COLO829 (cell line): Measurements from ENCODE around the gene INHBC.
"Not testable (repeated sequence)": the region's sequence is repeated elsewhere in the genome, so short reads cannot be mapped to it uniquely, and the experiment has no call there.

ENCODE experiments used
- DNase-seq: peaks from one replicate; pipeline ENCODE4 v3.0.0; 2012; ENCODE audit warnings: low spot score

The INHBC gene, protein sequence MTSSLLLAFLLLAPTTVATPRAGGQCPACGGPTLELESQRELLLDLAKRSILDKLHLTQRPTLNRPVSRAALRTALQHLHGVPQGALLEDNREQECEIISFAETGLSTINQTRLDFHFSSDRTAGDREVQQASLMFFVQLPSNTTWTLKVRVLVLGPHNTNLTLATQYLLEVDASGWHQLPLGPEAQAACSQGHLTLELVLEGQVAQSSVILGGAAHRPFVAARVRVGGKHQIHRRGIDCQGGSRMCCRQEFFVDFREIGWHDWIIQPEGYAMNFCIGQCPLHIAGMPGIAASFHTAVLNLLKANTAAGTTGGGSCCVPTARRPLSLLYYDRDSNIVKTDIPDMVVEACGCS

GRCh38 chr12:57434517-57435223 lies at the start of gene INHBC:
Gene INHBC, plus strand, starts transcription at chr12:57434784. Its CDS starts 103 bp downstream, at chr12:57434887.
- DNase-seq: no peak

GRCh38 chr12:57385586-57385985 lies 49.0 kb upstream of the INHBC start:
- DNase-seq: no peak

DNA sequence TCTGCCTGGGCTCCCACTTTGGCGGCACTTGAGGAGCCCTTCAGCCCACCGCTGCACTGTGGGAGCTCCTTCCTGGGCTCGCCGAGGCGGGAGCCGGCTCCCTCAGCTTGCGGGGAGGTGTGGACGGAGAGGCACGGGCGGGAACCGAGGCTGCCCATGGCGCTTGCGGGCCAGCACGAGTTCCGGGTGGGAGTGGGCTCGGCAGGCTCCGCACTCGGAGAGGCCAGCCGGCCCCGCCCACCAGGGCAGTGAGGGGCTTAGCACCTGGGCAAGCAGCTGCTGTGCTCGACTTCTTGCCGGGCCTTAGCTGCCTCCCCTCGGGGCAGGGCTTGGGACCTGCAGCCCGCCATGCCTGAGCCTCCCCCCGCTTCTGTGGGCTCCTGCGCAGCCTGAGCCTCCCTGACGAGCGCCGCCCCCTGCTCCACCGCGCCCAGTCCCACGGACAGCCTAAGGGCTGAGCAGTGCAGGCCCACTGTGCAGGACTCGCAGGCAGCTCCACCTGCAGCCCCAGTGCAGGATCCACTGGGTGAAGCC lies 48.3 kb upstream of the INHBC start:
- DNase-seq: no peak

DNA sequence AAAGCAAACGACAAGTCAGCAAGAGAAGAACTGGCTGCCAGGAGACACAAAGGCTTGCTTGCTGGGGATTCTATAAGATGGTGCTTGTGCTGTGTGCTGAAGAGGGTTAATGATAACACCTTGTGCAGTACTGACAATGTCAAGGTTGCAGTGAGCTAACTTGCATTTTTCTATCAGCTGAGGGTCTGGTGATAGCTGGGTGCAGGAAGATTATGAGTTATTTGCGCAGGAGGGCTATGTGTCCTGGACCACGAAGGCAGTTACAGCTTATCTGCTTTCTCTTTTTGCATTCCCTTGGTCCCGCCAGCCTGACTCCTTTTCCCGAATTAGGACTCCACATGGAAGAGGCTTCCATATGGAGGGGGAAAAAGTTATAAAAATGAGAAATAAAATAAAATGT lies 46.2 kb upstream of the INHBC start:
- DNase-seq: no peak

DNA sequence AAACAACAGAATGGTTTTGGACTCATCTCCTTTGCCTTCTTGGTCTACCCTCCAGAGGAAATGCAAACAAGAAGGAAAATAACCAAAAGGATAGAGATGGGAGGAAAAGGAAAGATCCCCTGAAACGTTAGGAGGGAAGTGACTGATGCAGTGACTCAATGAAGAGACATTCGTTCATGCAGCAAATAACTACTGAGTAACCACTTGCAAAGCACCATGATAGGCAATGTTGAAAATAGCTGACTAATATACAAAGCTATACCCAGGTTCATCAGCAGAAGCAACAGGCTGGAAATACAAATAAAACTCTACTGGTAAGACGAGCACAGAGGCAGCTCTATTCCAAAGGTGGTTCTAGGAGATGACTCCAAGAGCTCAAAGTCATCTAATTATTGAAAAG lies 45.6 kb upstream of the INHBC start:
- no peak for DNase-seq

DNA sequence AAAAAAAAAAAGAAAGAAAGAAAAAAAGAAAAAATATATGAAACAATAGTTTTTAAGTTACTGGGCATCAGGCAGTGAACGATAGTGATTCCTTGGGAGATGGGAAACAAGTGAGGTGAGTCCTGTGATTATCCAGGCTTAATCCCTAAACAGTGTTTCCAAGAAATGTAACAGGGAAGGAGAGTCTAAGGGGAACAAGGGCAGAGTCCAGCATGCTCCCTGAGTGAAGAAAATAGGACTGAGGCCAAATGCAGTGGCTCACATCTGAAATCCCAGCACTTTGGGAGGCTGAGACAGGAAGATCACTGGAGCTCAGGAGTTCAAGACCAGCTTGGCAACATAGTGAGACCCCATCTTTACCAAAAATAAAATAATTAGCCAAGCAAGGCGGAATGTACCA lies 44.4 kb upstream of the INHBC start:
- no peak for DNase-seq

DNA sequence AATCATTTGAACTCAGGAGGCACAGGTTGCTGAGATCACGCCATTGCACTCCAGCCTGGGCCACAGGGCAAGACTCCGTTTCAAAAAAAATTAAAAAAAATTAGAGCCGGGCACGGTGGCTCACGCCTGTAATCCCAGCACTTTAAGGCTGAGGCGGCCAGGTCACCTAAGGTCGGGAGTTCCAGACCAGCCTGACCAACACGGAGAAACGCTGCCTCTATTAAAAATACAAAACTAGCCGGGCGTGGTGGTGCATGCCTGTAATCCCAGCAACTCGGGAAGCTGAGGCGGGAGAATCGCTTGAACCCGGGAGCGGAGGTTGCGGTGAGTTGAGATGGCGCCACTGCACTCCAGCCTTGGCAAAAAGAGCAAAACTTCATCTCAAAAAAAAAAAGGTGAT lies 39.5 kb upstream of the INHBC start:
- no peak for DNase-seq

GRCh38 chr12:57397441-57397840 lies 37.1 kb upstream of the INHBC start:
- no peak for DNase-seq

DNA sequence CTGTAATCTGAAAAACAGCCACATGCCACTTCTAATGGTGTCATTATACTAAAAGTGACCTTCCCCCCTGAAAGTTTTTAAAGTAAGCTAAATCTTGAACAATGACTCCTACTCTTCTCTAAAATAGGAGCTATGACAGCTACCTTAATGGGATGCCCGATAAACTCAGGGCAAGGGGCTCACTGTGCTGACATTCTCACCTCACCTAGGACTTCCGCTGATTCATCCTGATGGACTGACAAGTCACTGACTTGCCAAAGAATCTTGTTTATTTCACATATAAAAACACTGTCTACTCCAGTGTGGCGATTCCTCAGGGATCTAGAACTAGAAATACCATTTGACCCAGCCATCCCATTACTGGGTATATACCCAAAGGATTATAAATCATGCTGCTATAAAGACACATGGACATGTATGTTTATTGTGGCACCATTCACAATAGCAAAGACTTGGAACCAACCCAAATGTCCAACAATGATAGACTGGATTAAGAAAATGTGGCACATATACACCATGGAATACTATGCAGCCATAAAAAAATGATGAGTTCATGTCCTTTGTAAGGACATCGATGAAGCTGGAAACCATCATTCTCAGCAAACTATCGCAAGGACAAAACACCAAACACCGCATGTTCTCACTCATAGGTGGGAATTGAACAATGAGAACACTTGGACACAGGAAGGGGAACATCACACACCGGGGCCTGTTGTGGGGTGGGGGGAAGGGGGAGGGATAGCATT lies 34.7 kb upstream of the INHBC start:
- DNase-seq: not testable (repeated sequence)

- DNase-seq: no peak
Measured at GRCh38 chr12:57401165-57401564, 33.4 kb upstream of the INHBC start.

DNA sequence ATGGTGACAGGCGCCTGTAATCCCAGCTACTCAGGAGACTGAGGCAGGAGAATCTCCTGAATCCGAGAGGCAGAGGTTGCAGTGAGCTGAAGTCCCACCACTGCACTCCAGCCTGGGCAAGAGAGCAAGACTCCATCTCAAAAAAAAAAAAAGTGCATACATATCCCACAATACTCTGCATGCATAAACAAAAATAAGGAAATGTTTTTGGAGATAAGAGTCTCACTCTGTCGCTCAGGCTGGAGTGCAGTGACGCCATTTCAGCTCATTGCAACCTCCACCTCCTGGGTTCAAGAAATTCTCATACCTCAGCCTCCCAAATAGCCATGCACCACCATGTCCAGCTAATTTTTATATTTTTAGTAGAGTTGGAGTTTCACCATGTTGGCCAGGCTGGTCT lies 32.4 kb upstream of the INHBC start:
- DNase-seq: not testable (repeated sequence)

DNA sequence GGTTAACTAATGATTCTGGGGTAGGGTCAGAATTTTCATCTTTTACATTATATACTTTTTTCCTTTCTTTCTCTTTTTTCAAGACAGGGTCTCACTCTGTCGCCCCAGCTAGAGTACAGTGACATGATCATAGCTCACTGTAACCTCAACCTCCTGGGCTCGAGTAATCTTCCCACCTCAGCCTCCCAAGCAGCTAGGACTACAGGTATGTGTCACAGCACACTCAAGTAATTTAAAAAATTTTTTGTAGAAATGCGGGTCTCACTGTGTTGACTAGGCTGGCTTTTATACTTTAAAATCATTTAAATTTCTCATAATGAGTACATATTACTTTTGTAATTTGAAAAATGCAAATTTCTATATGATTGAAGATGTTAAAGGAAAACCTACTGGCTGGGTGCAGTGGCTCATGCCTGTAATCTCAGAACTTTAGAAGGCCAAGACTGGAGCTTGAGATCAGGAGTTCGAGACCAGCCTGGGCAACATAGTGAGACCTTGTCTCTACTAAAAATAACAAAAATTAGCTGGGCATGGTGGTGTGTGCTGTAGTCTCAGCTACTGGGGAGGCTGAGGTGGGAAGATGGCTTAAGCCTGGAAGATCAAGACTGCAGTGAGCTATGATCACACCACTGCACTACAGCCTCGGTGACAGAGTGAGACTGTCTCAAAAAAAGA lies 29.5 kb upstream of the INHBC start:
- DNase-seq: no peak

- no peak for DNase-seq
Measured at GRCh38 chr12:57410534-57410933, 24.1 kb upstream of the INHBC start.

DNA sequence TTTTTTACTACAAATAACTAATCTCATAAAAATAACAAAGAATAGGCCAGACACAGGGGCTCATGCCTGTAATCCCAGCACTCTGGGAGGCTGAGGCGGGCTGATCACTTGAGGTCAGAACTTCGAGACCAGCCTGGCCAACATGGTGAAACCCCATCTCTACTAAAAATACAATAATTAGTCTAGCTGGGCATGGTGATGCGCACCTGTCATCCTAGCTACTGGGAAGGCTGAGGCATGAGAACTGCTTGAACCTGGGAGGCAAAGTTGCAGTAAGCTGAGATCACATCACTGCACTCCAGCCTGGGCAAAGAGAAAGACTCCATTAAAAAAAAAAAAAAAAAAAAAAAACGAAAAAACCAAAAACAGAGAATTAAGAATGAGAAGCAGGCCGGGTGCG lies 20.4 kb upstream of the INHBC start:
- DNase-seq: not testable (repeated sequence)

DNA sequence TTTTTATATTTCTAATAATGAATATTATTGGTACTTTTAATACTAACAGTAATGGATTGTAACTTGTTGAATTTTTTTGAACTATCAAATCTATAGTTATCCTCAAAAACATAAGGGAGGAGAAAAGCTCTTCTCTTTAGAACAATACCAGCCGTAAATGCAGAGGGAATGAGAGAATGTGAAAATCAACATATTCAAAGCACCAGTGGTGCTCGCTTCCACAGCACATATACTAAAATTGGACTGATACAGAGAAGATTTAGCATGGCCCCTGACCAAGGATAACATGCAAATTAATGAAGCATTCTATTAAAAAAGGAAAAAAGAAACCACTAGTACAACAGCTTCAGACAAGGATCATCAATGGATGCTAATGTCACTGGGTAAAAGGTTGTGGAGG lies 19.5 kb upstream of the INHBC start:
- no peak for DNase-seq

- no peak for DNase-seq
Measured at GRCh38 chr12:57416039-57416996, 18.3 kb upstream of the INHBC start.

GRCh38 chr12:57418255-57418654 lies 16.3 kb upstream of the INHBC start:
- no peak for DNase-seq

DNA sequence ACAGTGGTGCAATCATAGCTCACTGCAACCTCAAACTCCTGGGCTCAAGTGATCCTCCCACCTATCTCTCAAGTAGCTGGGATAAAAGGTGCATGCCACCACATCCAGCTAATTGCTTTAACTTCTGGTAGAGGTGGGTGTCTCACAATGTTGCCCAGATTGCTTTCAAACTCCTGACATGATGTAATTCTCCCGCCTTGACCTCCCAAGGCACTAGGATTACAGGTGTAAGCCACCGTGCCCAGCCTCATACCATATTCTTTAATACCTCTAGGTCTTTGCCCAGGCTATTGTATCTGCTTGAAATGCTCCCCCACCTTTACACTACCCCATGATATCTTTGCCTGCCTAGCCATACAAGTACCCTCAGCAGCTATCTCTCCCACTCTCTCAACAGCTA lies 15.1 kb upstream of the INHBC start:
- DNase-seq: no peak

GRCh38 chr12:57420482-57420881 lies 14.1 kb upstream of the INHBC start:
- no peak for DNase-seq

GRCh38 chr12:57426948-57427347 lies 7.6 kb upstream of the INHBC start:
- DNase-seq: not testable (repeated sequence)

GRCh38 chr12:57428965-57429364 lies 5.6 kb upstream of the INHBC start:
- DNase-seq: no peak
